NCI-H82 treated with DMSO at 0.1 percent for 48 hours (cell line): ENCODE measurements around the gene CLTA.

Experiments
- DNase-seq: peaks from one replicate; lab custom pipeline; 2025; ENCODE audit not compliant: unreplicated experiment; lab: John Stamatoyannopoulos, UW

The CLTA gene, protein sequence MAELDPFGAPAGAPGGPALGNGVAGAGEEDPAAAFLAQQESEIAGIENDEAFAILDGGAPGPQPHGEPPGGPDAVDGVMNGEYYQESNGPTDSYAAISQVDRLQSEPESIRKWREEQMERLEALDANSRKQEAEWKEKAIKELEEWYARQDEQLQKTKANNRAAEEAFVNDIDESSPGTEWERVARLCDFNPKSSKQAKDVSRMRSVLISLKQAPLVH

DNA sequence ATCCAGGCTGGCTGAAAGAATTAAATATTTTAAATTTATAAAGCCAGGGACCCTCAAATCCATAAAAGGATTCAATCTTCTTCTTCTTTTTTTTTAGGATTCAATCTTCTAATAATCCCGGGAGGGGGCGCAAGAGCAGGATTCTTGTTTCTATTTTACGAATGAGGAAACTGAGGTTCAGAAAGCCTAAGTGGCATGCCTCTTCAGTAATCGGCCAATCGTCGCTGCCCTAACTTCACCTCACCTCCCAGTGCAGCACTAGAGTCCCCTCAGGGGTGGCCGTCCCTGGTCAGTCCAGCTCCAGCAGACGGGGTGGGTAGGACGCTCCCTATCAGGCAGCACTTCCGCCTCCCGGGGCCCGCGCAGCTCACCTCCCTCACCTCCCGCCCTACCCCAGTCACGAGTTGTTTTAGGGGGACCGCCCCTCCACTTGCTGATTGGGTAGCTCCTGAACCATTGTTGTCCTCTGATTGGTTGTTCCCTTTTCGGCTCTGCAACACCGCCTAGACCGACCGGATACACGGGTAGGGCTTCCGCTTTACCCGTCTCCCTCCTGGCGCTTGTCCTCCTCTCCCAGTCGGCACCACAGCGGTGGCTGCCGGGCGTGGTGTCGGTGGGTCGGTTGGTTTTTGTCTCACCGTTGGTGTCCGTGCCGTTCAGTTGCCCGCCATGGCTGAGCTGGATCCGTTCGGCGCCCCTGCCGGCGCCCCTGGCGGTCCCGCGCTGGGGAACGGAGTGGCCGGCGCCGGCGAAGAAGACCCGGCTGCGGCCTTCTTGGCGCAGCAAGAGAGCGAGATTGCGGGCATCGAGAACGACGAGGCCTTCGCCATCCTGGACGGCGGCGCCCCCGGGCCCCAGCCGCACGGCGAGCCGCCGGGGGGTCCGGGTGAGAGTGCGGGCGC lies at the start of gene CLTA:
TSS of gene CLTA (plus strand) at position 534 of the 902 bp plus-strand sequence. CDS start at position 670, 136 bp downstream.
- peak; percentile 97 for DNase-seq

DNA sequence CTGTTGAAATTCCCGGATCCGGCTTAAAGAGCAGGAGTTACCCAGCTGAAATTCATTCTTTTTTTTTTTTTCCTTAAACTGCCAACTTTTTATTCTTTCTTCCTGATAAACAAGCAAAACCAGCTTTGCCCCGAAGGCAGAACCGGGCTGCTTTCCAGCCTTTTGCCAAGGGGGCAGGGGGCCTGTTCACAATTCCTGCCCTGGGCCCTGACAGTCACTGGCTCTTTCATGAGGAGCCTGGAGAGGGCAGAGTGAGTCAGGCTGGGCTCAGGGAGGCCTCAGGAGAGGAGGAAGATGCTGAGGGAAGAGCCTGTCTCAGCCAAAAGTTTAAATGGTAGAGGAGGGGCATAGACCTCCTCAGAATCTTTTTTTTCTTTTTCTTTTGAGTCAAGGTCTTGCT lies 49.4 kb upstream of the CLTA start:
- no peak for DNase-seq

DNA sequence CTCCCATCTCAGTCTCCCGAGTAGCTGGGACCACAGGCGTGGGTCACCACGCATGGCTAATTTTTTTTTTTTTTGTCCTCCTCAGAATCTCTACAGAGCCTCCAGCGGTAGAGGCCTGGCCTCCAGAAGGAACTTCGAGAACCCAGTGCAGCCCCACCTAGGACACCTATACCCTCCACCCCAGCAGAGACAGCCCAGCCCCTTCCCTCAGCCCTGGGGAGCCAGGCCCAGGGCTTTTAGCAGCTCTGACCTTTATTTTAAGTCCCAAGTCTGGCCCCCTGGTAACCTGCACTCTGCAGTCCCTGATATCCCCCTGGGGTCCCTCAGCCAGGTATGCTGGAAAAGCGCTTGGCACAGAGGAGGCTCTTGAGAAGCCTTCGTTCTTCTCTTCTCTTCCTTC lies 49.0 kb upstream of the CLTA start:
- DNase-seq, result no peak

DNA sequence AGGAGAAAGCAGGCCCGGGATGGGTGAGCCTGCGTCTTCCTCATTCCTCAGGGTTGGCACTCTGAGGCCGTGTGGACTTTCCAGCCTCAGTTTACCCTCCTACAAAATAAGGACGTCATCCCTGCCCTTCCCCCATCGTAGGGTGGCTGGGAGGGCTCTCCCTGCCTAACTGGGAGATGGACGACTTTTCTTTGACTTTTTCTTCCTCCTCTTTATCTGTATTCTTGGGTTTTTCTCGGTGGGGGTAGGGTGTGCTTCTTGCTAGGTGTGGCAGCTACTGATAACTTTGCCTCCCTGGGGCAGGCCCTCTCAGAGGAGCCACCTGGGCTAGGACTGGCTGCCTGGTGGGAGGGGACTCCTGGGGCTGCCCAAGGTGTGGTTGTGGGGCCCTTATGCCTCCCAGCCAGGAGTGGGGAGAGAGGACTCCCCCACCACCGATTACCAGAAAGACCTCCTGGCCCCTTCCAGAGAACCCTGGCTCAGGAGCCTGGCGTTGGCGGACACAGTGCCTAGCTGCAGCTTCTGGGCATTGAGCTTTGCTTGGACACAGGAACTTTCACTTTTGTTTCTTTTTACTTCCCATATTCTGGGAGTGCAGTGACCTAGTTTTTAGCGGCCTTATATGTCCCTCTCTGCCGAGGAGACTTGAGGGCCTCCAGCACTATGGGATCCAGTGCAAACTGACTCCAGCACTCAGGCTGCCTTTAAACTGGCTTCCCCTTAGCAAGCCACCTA lies 48.0 kb upstream of the CLTA start:
- DNase-seq, result no peak

DNA sequence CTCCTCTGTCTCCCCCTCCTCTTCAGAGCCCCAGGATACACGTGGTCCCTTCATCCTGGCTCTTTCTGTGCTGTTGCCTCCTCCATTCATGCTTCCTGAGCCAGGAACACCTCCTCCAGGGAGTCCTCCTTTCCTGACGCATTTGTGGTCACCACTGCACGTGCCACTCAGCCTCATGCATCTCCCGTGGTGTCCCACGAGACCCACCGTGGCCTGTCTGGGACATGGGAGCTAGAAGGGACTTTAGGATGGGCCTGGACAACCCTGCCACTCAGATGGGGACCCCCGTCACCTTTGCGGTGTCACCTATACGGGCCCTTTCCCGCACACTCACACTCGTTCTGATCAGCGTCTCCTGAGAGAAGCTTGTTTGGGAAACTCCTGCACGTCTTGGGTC lies 47.5 kb upstream of the CLTA start:
- DNase-seq, result no peak

DNA sequence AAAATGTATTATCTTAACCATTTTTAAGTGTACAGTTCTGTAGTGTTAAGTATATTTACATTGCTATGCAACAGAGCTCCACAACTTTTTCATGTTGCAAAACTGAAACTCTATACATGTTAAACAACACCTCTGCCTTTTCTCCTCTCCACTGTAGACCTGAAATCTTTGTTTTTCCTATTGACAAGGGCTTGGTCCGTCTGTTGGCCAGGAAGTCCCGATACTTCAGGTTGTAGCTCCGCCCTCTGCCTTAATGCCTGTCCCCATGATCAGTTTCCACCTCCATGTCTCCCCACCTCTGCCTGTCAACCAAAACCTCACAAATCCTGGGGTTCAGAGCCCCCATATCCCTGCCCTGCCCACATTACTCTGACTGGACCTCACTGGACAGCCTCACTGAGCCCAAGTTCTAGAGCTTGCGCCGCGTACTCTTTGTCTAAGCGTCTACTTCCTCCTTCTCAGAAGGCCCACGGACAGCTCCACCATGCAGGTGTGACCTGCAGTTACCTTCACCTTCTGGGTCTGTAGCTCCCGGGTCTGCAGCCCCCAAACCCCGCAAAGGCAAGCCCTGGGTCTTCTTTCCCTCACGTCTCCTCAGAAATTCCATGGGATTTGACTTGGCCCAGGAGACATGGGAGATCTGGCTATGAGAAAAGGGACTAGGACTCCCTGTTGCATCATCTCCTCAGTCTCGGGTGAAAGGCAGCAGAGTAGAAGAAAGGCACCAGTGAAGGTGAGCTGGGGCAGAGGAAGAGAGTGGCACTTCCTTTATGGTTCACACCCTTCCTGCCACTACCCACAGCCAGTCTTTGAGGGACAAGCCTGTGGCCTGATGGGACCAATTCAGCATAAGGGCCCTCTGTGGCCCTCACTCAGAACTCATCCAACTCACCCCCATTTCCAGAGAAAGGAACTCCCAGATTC lies 46.1 kb upstream of the CLTA start:
- DNase-seq, result no peak

DNA sequence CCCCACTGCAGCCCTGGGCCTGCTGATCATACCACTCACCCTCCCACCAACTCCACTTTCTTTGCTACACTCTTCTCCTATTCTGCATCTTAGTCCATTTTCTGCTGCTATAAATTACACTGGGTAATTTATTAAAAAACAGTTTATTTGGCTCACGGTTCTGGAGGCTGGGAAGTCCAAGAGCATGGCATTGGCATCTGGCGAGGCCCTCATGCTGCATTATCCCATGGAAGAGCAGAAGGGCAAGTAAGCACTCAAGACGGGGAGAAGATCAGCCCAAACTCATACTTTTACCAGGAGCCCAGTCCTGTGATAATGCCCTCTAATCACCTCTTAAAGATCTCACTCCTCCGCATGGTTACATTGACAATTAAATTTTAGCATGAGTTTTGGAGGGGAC lies 44.8 kb upstream of the CLTA start:
- DNase-seq, result no peak

DNA sequence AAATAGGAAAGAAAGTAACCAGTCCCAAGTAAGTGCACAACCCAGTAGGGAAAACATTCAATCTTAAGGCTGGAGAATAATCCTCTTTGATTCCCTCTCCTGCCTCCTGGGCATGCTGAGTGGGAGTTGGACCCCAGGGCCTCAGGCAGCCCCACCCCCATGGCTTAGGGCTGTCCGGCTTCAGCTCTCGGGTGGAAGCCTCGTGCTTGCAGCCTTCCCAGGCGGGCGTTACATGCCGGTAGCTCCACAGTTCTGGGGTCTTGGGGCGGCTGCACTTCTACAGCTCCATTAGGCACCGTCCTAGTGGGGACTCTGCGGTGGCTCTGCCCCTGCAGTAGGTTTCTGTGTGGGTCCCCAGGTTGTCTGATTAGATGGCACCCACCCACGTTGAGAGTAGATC lies 44.1 kb upstream of the CLTA start:
- DNase-seq, result no peak

DNA sequence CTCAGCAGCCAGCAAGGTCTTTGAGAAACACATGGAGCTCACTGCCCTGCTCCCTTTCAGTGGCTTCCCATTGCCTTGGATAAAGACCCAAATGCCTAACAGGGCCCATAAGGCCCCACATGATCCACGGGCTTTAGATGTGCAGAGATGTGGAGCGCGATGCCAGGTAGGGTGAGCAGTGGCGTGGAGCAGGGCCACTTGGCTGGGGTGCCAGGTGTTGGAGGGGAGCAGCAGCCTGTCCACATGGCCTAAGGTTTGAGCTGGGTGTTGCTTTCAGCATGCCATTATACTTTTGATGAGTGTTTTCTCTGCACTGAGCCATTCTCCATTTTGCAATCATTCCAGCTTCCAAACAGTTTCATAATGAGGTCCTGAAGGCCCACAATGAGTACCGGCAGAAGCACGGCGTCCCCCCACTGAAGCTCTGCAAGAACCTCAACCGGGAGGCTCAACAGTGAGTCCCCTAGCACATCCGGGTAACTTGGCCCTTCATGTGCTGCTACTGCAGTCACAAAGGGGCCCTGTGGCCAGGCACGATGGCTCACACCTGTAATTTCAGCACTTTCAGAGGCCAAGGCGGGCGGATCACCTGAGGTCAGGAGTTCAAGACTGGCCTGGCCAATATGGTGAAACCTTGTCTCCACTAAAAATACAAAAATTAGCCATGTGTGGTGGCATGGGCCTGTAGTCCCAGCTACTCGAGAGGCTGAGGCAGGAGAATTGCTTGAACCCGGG lies 43.1 kb upstream of the CLTA start:
- DNase-seq, result no peak

DNA sequence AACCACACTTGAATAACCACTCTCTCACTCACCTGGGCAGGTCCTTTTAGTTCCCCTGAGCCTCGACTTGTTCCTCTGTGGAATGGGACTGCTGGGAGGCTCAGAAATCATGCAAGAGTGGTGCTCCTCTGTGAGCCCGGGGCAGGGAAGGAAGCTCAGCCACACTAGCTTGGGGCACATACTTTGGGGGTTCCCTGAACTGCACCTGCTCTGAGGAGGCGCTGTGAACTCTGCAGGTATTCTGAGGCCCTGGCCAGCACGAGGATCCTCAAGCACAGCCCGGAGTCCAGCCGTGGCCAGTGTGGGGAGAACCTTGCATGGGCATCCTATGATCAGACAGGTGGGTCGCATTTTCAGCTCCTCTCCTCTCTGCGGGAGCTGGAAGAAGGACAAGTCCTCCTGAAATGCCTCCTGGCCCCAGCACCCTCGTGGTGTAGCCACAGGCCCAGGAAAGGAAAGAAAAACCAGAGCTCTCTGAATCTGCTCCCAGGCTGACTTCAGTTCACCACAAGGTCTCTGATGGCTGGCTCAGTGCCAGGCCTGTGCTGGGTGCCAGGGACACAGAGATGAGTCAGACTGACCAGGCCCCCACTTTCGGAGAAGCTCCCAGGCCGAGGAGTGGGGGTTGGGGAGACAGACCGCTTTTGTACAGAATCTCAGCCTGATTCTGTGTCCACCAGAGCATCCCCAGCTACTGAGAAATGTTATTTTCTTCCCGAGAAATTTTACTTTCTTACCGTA lies 42.2 kb upstream of the CLTA start:
- no peak for DNase-seq

DNA sequence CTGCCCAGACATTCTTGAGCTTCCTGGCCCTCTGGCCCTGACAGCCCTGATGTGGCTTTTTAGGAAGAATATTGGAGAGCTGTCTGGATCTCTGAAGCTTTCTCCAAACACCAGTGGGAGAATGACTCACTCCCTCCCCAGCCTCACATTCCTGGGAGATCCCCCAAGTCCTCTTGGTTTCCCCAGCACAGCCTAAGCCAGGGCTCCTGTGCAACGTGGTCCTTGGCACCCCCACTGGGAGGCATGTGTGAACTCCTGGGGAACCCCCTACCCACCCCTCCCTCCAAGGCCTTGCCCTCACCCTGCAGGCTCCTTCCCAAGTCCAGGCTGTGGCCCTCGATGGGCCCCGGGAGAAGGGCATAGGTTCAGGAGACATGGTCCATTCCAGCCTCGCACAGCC lies 41.5 kb upstream of the CLTA start:
- no peak for DNase-seq

DNA sequence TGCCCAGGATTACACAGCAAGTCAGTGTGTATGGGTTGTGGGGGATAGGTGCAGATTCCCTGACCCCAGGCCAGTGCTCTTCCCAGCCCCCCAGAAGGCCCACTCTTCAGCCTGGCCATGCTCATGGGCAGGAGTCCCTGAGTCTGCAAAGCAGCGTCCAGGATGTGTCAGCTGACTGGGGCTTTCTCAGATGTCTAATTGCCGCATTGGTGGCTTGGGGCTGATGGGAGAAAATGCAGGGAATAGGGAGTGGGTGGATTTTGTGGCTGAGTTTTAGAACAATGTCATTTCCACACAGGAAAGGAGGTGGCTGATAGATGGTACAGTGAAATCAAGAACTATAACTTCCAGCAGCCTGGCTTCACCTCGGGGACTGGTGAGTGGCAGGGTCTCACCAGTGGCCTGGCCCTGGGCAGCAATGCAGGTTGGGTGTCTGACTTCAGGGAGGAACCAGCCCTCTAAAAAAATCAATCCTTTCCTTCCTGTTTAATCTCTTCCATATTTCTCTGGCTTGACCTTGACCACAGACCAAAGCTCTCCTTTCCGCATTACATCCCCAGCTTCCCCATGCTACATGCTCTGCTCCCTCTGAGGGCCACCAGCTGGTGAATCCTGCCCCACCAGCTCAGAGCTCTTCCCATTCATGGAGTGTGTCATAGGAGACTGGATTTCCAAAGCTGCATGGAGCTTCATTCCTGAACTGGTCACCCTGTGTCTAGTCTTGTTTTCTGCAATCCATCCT lies 40.0 kb upstream of the CLTA start:
- DNase-seq, result no peak

DNA sequence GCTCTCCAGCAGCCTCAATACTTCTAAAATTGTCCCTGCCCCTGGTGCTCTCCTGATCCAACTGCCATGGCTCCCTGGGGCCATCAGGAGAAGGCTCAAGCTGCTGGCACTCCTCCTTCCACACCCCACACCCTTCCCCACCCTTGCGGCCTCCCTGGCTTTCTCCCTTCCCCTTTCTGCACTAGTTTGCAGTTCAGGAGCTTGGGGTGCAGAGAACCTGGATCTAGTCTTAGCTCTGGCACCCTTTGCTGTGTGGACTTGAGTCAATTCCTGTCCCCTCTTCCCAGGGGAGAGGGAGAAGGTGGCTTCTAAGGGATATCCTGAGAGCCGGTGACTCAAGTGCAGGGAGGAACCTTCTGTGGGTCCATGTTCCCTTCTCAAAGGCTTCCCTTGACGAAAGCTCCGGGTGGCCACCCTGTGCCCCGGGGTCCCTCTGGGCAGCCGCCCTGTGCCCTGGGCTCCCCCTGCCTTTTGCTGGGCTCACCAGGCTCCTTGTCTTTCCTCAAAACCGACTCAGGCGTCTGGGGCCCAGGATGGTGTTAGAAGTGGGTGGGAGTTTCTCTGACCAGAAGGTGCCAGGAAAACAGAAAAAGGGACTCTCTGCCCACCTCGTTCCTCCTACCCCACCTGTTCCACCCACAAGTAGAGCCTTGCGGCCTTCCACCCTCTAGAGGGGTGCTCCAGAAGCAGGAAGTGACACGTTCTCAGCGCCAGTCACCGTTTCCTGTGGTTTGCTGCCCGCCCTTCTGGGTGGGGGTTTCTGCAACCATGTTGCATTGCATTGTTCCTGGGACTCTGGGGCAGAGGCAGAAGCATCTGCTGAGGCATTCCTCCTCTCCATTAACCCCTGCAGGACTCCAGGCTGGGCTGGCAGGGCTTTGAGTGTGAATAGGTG lies 39.2 kb upstream of the CLTA start:
- no peak for DNase-seq

DNA sequence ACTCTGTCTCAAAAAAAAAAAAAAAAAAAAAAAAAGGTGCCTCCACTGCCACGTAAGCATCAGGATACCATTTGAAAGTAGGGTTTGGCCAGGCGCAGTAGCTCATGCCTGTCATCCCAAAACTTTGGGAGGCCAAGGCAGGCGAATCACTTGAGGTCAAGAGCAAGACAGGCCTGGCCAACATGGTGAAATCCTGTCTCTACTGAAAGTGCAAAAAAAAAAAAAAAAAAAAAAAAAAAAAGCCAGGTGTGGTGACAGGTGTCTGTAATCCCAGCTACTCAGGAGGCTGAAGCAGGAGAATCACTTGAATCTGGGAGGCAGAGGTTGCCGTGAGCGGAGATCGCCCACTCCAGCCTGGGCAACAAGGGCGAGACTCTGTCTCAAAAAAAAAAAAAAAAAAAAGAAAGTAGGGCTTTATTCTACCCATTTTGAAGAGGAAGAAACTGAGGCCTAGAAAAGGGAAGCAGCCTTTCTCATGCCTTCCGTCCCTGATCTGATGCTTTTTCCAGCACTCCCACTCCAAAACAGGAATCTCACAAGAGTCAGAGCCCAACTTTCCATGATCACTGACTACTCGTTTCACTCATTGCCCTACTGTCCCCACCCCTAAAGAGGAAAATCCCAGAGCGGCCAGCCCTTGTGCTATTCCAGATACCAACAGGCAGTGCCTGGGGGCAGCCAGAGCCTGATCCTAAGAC lies 37.8 kb upstream of the CLTA start:
- DNase-seq, result no peak

DNA sequence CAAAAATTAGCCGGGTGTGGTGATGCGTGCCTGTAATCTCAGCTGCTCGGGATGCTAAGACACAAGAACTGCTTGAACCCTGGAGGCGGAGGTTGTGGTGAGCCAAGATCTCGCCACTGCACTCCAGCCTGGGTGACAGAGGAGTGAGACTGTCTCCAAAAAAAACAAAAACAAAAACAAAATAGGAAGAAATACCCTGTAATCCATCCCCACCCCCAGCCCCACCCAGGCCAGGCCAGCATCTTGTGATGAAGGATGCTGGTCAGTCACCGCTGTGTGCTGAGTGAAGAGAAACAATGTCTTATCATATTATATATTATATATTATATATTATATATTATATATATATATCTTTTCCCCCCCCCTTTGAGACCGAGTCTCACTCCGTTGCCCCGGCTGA lies 37.0 kb upstream of the CLTA start:
- DNase-seq, result no peak

DNA sequence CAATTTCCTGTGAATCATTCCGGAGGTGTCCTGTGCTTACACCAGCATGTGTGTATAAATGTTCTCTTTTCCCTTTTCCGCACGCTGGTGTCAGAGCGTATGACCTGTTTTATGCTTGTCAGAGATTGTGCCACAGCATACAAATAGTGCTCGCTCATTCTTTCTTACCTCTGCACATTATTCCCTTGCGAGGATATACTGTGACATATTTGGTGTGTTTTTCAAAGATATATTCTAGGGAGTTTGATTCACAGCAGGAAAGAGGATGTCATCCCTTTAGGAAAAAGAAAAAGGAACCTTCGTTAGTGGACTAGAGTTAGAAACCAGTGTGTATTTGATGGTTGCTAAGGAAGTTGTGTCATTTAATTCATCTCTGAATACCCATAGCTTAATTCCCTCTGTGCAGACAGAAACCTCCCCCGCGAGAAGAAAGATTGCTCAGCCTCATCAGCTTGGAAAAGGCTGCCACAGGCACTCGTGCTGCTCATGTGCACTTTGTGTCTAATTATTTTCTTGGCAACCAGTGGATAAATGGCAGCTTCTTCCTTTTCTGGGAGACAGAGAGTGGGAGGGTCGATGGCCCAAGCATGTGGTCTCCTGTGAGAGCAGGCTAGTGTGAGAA lies 36.3 kb upstream of the CLTA start:
- no peak for DNase-seq

DNA sequence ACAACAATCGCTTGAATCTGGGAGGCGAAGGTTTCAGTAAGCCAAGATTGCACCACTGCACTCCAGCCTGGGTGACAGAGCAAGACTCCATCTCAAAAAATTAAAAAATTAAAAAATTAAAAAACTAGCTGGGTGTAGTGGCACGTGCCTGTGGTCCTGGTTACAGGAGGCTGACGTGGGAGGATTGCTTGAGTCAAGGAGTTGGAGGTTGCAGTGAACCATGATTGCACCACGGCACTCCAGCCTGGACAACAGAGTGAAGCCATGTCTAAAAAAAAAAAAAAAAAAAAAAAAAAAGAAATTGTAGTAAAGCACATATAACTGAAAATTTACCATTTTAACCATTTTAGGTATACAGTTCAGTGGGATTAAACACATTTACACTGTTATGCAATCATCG lies 34.6 kb upstream of the CLTA start:
- no peak for DNase-seq
